ENCODE results near the gene RAB4B.
"Not testable (repeated sequence)": the region's sequence is repeated elsewhere in the genome, so short reads cannot be mapped to it uniquely, and the experiment has no call there.

Gene RAB4B

GRCh38 chr19:40754611-40755247 lies 23.3 kb upstream of the RAB4B start:
- Histone ChIP-seq H3K4me3 (ENCODE audit: low read length) (0 out of 2 replicates have a peak overlapping the region, but pooled peaks have one; percentile 2), H3K27me3 (ENCODE audit: insufficient read depth, low read length) (no peaks in the 10 kb centered on the region), H3K9me3 (ENCODE audit: insufficient read depth, low read depth, low read length) (no peaks in the 10 kb centered on the region), H3K4me1 (ENCODE audit: insufficient read depth, low read length) (peaks cover 2% of the 10 kb centered on the region; the same call in 1 of the 2 replicates), H3K9ac (ENCODE audit: low read depth, low read length) (no peak overlapping the region; the same call in 1 of the 2 replicates), H3K36me3 (ENCODE audit: insufficient read depth, low read length) (peaks cover 62% of the 10 kb centered on the region), H3K27ac (ENCODE audit: low read depth, low read length) (no peak overlapping the region)
- 92% methylated on average over 9 of the region's 9 CpGs for WGBS

- Histone ChIP-seq H3K27me3 (ENCODE audit: insufficient read depth, low read length) (no peaks in the 10 kb centered on the region), H3K36me3 (ENCODE audit: insufficient read depth, low read length) (peaks cover 67% of the 10 kb centered on the region), H3K9ac (ENCODE audit: low read depth, low read length) (no peak overlapping the region), H3K27ac (ENCODE audit: low read depth, low read length) (no peak overlapping the region), H3K4me1 (ENCODE audit: insufficient read depth, low read length) (no peaks in the 10 kb centered on the region; the same call in 1 of the 2 replicates), H3K9me3 (ENCODE audit: insufficient read depth, low read depth, low read length) (no peaks in the 10 kb centered on the region), H3K4me3 (ENCODE audit: low read length) (no peak overlapping the region)
- 97% methylated on average over 3 of the region's 3 CpGs for WGBS
Measured at GRCh38 chr19:40755248-40755624, 22.8 kb upstream of the RAB4B start.

- peaks cover 73% of the 10 kb centered on the region for H3K36me3 ChIP-seq (ENCODE audit: insufficient read depth, low read length)
- no peak overlapping the region for H3K27ac ChIP-seq (ENCODE audit: low read depth, low read length)
- no peaks in the 10 kb centered on the region; the same call in 1 of the 2 replicates for H3K4me1 ChIP-seq (ENCODE audit: insufficient read depth, low read length)
Measured at GRCh38 chr19:40755791-40756190, 22.3 kb upstream of the RAB4B start.

GRCh38 chr19:40756502-40757110 lies 21.4 kb upstream of the RAB4B start:
- Histone ChIP-seq H3K9me3 (ENCODE audit: insufficient read depth, low read depth, low read length) (no peaks in the 10 kb centered on the region), H3K27ac (ENCODE audit: low read depth, low read length) (no peak overlapping the region), H3K36me3 (ENCODE audit: insufficient read depth, low read length) (peaks cover 81% of the 10 kb centered on the region), H3K27me3 (ENCODE audit: insufficient read depth, low read length) (no peaks in the 10 kb centered on the region), H3K4me1 (ENCODE audit: insufficient read depth, low read length) (no peaks in the 10 kb centered on the region; the same call in 1 of the 2 replicates), H3K9ac (ENCODE audit: low read depth, low read length) (no peak overlapping the region), H3K4me3 (ENCODE audit: low read length) (no peak overlapping the region)
- 93% methylated on average over 10 of the region's 11 CpGs for WGBS

More at GRCh38 chr19:40755791-40756190, 22.3 kb upstream of the RAB4B start:
- 97% methylated on average over 8 of the region's 8 CpGs for WGBS
- H3K9me3 ChIP-seq (ENCODE audit: insufficient read depth, low read depth, low read length), result no peaks in the 10 kb centered on the region
- H3K9ac ChIP-seq (ENCODE audit: low read depth, low read length), result no peak overlapping the region
- no peak overlapping the region for H3K4me3 ChIP-seq (ENCODE audit: low read length)
- H3K27me3 ChIP-seq (ENCODE audit: insufficient read depth, low read length), result no peaks in the 10 kb centered on the region

GRCh38 chr19:40758491-40758890 lies 19.6 kb upstream of the RAB4B start:
- no peak overlapping the region for H3K27ac ChIP-seq (ENCODE audit: low read depth, low read length)
- H3K4me1 ChIP-seq (ENCODE audit: insufficient read depth, low read length), result no peaks in the 10 kb centered on the region
- no peak overlapping the region for H3K9ac ChIP-seq (ENCODE audit: low read depth, low read length)
- 96% methylated on average over 3 of the region's 3 CpGs for WGBS
- H3K36me3 ChIP-seq (ENCODE audit: insufficient read depth, low read length), result peaks cover 90% of the 10 kb centered on the region
- no peaks in the 10 kb centered on the region for H3K27me3 ChIP-seq (ENCODE audit: insufficient read depth, low read length)
- H3K4me3 ChIP-seq (ENCODE audit: low read length), result no peak overlapping the region
- no peaks in the 10 kb centered on the region for H3K9me3 ChIP-seq (ENCODE audit: insufficient read depth, low read depth, low read length)

- Histone ChIP-seq H3K4me1 (ENCODE audit: insufficient read depth, low read length) (no peaks in the 10 kb centered on the region), H3K36me3 (ENCODE audit: insufficient read depth, low read length) (peaks cover 96% of the 10 kb centered on the region), H3K9me3 (ENCODE audit: insufficient read depth, low read depth, low read length) (no peaks in the 10 kb centered on the region), H3K27me3 (ENCODE audit: insufficient read depth, low read length) (no peaks in the 10 kb centered on the region), H3K9ac (ENCODE audit: low read depth, low read length) (no peak overlapping the region), H3K4me3 (ENCODE audit: low read length) (no peak overlapping the region), H3K27ac (ENCODE audit: low read depth, low read length) (no peak overlapping the region)
- 98% methylated on average over 13 of the region's 13 CpGs for WGBS
Measured at GRCh38 chr19:40759352-40759751, 18.7 kb upstream of the RAB4B start.

- H3K27ac ChIP-seq (ENCODE audit: low read depth, low read length), result no peak overlapping the region
- H3K9ac ChIP-seq (ENCODE audit: low read depth, low read length), result no peak overlapping the region
- H3K36me3 ChIP-seq (ENCODE audit: insufficient read depth, low read length), result peaks cover 89% of the 10 kb centered on the region
- no peaks in the 10 kb centered on the region for H3K4me1 ChIP-seq (ENCODE audit: insufficient read depth, low read length)
- H3K4me3 ChIP-seq (ENCODE audit: low read length), result no peak overlapping the region
- H3K9me3 ChIP-seq (ENCODE audit: insufficient read depth, low read depth, low read length), result no peaks in the 10 kb centered on the region
- WGBS, result 93% methylated on average over 17 of the region's 17 CpGs
- H3K27me3 ChIP-seq (ENCODE audit: insufficient read depth, low read length), result no peaks in the 10 kb centered on the region
Measured at GRCh38 chr19:40762754-40763470, 15.1 kb upstream of the RAB4B start.

GRCh38 chr19:40763526-40763925 lies 14.5 kb upstream of the RAB4B start:
- WGBS, result 96% methylated on average over 7 of the region's 7 CpGs
- H3K36me3 ChIP-seq (ENCODE audit: insufficient read depth, low read length), result peaks cover 83% of the 10 kb centered on the region

GRCh38 chr19:40763963-40764362 lies 14.1 kb upstream of the RAB4B start:
- no peaks in the 10 kb centered on the region for H3K9me3 ChIP-seq (ENCODE audit: insufficient read depth, low read depth, low read length)
- H3K4me3 ChIP-seq (ENCODE audit: low read length), result no peak overlapping the region
- H3K4me1 ChIP-seq (ENCODE audit: insufficient read depth, low read length), result no peaks in the 10 kb centered on the region
- no peak overlapping the region for H3K27ac ChIP-seq (ENCODE audit: low read depth, low read length)
- H3K36me3 ChIP-seq (ENCODE audit: insufficient read depth, low read length), result peaks cover 80% of the 10 kb centered on the region
- H3K27me3 ChIP-seq (ENCODE audit: insufficient read depth, low read length), result no peaks in the 10 kb centered on the region
- no peak overlapping the region for H3K9ac ChIP-seq (ENCODE audit: low read depth, low read length)
- WGBS, result 95% methylated on average over 10 of the region's 10 CpGs

More at GRCh38 chr19:40763526-40763925, 14.5 kb upstream of the RAB4B start:
- H3K27ac ChIP-seq (ENCODE audit: low read depth, low read length), result no peak overlapping the region
- H3K27me3 ChIP-seq (ENCODE audit: insufficient read depth, low read length), result no peaks in the 10 kb centered on the region
- H3K4me3 ChIP-seq (ENCODE audit: low read length), result no peak overlapping the region
- no peaks in the 10 kb centered on the region for H3K4me1 ChIP-seq (ENCODE audit: insufficient read depth, low read length)
- H3K9ac ChIP-seq (ENCODE audit: low read depth, low read length), result no peak overlapping the region
- no peaks in the 10 kb centered on the region for H3K9me3 ChIP-seq (ENCODE audit: insufficient read depth, low read depth, low read length)

- not testable (repeated sequence) for H3K27ac ChIP-seq (ENCODE audit: low read depth, low read length); H3K4me3 ChIP-seq (ENCODE audit: low read length); H3K9me3 ChIP-seq (ENCODE audit: insufficient read depth, low read depth, low read length); H3K27me3 ChIP-seq (ENCODE audit: insufficient read depth, low read length); H3K4me1 ChIP-seq (ENCODE audit: insufficient read depth, low read length); H3K9ac ChIP-seq (ENCODE audit: low read depth, low read length)
- peaks cover 56% of the 10 kb centered on the region for H3K36me3 ChIP-seq (ENCODE audit: insufficient read depth, low read length)
- whole genome bisulfite sequencing, result 94% methylated on average over 13 of the region's 13 CpGs
Measured at GRCh38 chr19:40766385-40766784, 11.7 kb upstream of the RAB4B start.

- 92% methylated on average over 5 of the region's 5 CpGs for WGBS
- no peaks in the 10 kb centered on the region for H3K9me3 ChIP-seq (ENCODE audit: insufficient read depth, low read depth, low read length)
- H3K27ac ChIP-seq (ENCODE audit: low read depth, low read length), result no peak overlapping the region
- H3K27me3 ChIP-seq (ENCODE audit: insufficient read depth, low read length), result no peaks in the 10 kb centered on the region
- no peak overlapping the region for H3K4me3 ChIP-seq (ENCODE audit: low read length)
- peaks cover 31% of the 10 kb centered on the region for H3K36me3 ChIP-seq (ENCODE audit: insufficient read depth, low read length)
- H3K9ac ChIP-seq (ENCODE audit: low read depth, low read length), result no peak overlapping the region
- no peaks in the 10 kb centered on the region for H3K4me1 ChIP-seq (ENCODE audit: insufficient read depth, low read length)
Measured at GRCh38 chr19:40768869-40769268, 9.2 kb upstream of the RAB4B start.

Measured in HUES64 (cell line).